NCI-H69 (cell line): ENCODE results near the gene MCM5.
"Not testable (repeated sequence)": the region's sequence is repeated elsewhere in the genome, so short reads cannot be mapped to it uniquely, and the experiment has no call there.

Source experiments
- DNase-seq: peaks from one replicate; lab custom pipeline; 2025; lab: John Stamatoyannopoulos, UW

MCM5 gene

DNA sequence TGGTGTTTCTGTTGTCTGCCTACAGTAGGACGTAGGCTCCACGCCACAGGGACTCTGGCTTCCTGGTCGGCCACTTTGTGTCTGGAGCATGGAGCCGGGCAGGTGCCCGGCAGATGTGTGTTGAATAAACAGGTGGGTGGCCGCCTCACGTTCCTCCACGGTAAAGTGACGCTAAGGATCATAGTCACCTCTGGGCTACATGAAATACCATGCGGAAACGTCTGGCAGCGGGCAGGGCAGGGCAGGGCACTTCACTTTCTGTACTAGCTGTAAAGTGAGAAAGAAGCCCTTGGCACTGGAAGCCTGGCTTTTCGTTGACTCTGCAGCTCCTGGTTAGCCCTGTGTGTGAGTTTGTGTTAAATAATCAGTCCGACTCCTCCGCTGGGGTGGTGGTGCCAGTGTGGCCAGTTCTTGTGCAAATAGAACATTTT, 52.4 kb downstream of the MCM5 start:
- DNase-seq: peak; percentile 96

GRCh38 chr22:35452810-35453743, 53.1 kb downstream of the MCM5 start:
- DNase-seq: no peak

DNA sequence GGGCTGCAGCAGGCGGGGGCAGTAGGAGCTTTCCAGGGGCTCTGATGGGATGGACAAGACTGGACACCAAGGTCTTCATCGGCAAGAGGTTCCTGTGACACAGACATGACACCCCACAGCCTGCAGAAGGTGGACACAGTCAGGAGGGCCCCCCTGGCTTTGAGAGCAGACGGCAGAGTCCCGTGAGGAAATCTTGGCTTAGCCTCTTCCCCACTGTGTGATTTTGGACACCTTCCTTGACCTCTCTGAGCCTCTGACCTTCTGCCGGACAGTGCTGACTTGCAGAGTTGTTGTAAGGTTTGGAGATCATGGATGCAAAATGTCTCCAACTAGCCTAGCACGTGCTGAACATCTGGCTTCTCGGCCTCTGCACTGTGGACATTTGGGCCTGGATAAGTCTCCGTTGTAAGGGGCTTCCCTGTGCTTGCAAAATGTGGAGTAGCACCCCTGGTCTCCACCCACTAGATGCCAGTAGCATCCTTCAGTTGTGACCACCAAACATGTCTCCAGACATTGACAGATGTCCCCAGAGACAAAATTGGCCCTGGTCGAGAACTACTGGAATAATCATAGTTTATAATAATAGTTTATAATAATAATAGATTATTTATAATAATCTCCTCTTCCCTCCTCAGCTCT, 54.6 kb downstream of the MCM5 start:
- DNase-seq: peak; percentile 62

DNA sequence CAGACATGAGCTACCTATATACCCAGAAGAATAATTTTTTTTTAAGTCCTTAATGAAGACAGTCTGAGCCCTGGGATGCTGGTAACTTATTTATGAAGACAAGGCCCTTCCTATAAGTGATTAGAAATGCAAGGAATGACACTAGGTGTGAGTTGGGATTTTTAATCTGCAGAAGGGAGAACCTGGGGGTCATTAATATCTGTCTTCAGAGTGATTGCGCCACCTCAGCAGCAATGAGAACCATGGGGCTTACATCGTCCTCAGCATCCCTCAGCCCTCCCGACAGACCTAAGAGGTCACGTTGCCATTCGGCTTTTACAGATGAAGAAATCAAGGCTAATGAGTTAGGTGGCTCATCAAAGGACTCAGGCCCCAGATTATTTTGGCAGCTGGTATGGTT, 55.6 kb downstream of the MCM5 start:
- no peak for DNase-seq

DNA sequence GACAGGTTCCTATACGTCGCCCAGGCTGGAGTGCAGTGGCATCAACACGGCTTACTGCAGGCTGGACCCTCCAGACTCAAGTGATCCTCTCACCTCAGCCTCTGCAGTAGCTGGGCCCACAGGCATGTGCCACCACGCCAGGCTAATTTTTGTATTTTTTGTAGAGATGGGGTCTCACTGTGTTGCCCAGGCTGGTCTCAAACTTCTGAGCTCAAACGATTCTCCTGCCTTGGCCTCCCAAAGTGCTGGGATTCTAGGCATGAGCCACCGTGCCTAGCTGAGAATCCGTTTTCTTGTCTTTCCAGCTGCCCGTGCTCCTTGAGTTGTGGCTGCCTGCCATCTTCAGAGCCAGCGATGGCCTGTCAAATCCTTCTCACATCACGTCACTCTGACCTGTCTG, 56.8 kb downstream of the MCM5 start:
- no peak for DNase-seq

GRCh38 chr22:35457729-35458546, 58.0 kb downstream of the MCM5 start:
- peak; percentile 95 for DNase-seq

DNA sequence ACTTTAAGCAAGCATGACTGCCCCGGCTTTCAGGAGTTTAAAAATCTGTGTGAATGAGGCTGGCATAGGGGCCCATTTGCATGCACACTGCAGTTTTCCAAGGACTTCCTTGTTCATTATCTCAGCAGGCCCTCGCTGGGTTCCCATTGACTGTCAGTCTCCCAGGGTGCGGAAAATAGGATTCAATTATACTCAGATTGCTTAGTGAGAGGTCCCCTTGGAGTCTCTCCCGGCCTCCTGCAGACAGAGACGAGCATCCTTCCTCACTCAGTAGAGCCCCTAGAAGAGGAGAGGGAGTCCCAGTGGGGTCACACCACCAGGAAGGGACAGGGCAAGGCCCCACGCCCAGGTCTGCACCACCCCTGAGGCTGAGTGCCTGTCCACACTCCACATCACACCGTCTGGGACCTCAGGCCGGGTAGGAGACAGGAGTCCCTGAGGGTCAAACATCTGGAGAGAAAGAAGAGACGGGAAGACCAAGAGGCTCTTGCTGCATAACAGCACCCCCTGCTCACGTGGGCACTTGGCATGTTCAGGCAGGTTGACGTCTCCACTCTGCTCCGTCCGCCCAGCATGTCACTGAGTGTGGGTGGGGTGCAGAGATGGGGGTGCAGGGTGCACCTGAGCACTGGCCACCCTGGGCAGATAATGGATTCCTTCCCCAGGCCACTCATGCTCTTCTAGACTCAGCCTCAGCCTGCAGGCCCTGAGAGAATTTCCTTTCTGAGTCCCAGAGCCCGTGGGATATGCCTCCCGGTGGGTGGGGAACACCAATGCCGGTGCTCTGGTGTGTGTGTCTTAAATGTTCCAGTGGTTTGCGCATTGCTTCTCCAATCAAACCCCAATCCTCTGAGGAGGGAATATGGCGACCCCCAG, 58.8 kb downstream of the MCM5 start:
- DNase-seq: peak; percentile 98

DNA sequence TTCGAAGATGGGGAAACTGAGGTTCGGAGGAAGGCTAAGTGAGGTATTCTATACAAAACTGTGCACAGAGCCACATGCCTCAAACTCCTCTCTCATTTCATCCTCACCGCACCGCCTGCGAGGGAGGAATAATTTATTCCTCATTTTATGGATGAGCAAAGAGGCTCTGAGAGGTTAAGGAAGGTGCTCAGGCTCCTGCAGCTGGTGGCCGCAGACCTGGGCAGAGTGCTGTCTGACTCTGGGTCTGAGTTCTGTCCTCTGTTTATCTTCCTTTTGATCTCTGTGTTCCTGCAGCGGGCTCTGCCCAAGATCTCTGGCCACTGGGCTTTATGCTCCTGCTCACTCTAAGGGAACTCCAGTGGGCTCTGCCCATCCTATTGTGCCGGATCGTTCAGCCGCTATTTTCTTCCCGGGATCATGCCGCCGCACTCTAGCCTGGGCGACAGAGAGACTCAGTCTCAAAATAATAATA, 59.5 kb downstream of the MCM5 start:
- no peak for DNase-seq

GRCh38 chr22:35459976-35460375, 60.0 kb downstream of the MCM5 start:
- DNase-seq: not testable (repeated sequence)

DNA sequence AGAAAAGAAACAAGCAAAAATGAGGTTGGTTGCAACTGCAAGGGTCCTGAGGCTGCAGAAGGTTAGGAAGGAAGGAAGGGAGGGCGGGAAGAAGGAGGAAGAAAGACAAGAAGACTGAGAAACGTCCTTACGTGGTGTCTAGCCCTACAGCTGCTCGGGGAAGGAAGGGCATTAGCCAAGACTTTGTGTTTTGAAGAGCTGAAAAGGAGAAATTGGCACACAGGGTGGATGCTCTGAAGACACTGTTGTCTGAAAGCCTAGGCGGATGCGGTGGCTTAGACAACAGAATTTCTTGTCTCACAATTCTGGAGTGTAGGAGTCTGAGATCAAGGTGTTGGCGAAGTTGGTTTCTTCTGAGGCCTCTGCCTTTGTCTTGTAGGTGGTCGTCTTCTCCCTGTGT, 60.7 kb downstream of the MCM5 start:
- no peak for DNase-seq

DNA sequence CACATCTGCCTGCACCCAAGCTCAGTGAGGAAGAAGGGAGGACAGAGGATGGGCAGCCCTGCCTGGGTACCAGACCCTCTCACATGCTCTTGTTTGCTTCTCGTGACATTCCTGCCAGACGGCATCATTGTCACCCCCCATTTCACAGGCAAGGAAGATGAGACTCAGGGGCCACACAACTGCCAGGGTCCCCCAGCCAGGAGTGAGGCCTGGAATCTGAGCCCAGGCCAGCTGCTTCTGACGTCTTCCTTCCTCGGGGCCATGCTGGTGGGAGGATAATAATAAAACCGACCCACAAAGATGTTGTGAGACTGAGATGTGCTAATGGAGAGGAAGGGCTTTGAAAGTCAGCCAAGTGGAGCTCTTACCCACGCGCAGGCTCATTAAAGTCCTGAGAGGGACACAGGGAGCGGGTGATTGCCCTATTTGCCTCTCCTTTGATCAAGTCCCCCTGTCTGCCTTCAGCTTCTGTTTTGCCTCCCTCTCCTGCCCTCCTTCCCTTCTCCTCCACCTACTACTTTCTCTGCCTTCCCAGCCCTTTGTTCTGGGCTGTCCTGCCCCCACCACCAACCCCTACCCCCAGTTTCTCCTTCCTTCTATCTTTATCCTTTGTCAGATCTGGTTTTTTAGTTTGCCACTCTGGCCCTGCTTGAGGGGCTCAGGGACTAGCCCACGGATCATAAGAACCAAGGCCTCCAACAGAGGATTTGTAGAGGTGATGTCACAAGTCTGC, 62.7 kb downstream of the MCM5 start:
- DNase-seq: peak; percentile 47

DNA sequence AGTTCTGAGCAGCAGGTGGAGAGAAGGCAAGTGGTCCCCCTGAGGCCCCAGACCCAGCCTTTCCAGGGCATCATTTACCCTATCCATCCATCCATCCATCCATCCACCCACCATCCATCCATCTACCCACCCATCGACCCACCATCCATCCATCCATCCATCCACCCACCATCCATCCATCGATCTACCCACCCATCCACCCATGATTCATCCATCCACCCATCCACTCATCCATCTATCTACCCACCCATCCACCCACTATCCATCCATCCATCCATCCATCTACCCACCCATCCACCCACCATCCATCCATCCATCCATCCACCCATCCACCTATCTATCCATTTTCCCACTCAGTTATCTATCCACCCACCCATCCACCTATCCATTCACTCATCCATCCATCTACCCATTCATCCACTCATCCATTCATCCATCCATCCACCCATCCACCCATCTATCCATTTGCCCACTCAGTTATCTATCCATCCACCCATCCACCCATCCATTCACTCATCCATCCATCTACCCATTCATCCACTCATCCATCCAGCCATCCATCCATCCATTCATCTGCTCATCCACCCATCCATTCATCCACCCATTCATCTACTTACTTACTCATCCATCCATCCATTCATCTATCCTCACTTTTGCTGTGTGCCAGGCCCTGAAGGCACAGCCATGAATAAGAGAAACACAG, 63.4 kb downstream of the MCM5 start:
- DNase-seq: no peak

DNA sequence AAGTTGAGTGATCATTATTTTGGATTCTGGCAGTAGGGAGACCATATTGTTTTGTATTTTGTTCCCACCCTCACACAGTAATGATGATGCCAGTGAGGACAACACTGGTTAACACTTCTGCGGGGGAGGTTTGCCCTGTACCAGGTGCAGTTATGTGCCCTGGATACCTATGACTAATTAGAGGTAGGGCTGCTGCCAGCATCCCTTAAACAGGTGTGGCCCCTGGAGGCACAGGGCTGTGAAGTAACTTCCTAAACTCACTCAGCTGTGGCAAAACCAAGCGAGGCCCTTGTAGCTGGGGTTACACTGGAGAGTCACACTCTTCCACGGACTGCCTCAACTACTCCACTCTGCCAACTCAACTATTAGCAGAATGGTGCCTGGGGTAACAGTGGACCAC, 64.5 kb downstream of the MCM5 start:
- DNase-seq: peak; percentile 74

- no peak for DNase-seq
These were observed 65.3 kb downstream of the MCM5 start for GRCh38 chr22:35465109-35465701.

GRCh38 chr22:35467681-35468434, 67.9 kb downstream of the MCM5 start:
- DNase-seq: peak; percentile 87

DNA sequence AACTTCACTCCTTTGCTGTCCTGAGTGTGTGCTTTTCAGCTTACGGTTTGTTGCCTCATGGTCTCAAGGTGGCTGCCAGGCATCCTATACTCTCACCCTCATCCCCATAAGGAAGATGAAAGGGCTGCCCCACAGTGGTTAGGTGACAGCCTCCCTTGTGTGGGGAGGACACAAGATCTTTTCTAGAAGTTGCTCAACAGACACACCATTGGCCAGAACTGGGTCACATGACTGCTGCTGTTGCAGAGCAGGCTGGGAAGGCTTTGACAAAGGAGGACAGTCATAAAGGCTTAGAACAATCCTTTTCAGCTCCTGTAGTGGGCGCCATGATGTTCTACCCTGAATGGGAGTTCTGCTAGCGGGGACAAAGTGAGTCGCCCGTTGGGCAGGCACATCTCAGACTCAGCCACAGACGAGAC, 71.0 kb downstream of the MCM5 start:
- DNase-seq: no peak

GRCh38 chr22:35471566-35471965, 71.6 kb downstream of the MCM5 start:
- not testable (repeated sequence) for DNase-seq

DNA sequence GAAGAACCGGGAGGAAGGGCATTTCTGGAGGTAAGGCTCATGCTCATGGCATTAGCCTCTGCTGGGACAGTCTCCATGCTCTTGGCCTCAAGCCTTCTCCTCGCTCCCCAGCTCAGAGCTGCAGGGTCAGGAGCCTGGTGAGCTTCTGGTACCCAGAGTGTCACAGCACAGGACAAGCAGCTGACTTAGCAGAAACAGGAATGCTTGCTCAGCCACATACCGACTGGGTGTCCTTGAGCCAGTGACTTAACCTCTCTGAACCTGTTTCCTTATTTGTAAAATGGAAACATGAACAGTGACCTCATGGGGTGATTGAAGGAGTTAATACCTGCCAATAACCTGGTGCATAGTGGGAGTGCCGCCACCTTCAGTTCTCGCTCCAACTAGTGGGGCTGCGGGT, 72.5 kb downstream of the MCM5 start:
- no peak for DNase-seq

DNA sequence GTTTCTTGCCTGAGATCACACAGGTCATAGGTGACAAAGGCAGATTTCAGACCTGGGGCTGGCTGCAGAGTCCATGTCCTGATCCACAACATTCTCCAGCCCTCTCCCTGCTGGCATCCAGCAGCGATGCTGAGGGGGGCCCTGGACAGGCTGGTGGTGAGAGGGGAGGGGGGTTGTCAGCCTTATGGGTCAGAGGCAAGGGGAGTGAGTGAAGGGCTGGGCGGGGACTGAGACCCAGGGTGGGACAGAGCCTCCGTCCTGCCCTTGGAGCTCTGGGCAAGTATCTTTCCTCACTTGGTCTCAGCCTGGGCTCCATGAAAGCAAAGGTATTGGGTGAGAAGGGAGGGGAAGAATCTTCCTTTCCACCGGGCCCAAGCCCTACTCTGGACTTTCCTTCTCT, 74.0 kb downstream of the MCM5 start:
- DNase-seq: no peak
